NOMO-1 treated with dmso at 0.1 percent for 144 hours (cell line): ENCODE data around the gene TANK.
"Not testable (repeated sequence)": the region's sequence is repeated elsewhere in the genome, so short reads cannot be mapped to it uniquely, and the experiment has no call there.

Source experiments
- DNase-seq: peaks from one replicate; lab custom pipeline; 2025; ENCODE audit not compliant: unreplicated experiment; lab: John Stamatoyannopoulos, UW

TANK gene

GRCh38 chr2:161257123-161257952 is 97.1 kb downstream of the TANK start:
- no peak for DNase-seq

- DNase-seq: no peak
These were observed 105.6 kb downstream of the TANK start for GRCh38 chr2:161265874-161266273.

GRCh38 chr2:161269111-161269510 is 108.9 kb downstream of the TANK start:
- DNase-seq: no peak

GRCh38 chr2:161273038-161273760 is 113.0 kb downstream of the TANK start:
- no peak for DNase-seq

GRCh38 chr2:161278564-161279229 is 118.5 kb downstream of the TANK start:
- not testable (repeated sequence) for DNase-seq

DNA sequence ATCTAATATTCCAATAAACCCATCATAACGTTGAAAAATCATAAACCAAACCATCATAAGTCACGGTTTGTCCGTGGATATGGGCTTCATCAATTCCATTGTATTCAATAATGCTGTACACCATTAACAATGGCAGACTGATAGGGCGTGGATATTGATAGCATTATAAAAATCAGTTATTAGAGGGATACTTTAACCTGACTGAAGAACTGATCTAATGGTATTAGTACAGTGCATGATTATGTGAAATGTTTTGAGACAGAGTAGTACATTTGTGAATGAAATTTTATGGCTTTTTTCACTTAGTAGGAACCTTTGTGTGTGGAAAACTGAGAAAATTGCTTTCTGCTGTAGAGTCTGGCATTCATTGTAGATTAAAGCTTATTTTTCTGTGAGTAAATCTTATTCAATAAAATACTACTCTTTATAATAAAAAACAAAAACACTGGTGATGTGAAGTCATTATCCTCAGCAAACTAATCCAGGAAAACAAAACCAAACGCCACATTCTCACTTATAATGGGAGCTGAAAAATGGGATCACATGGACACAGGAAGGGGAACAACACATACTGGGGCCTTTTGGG is 119.1 kb downstream of the TANK start:
- not testable (repeated sequence) for DNase-seq

GRCh38 chr2:161280906-161281323 is 120.7 kb downstream of the TANK start:
- not testable (repeated sequence) for DNase-seq

GRCh38 chr2:161281615-161282310 is 121.5 kb downstream of the TANK start:
- not testable (repeated sequence) for DNase-seq

DNA sequence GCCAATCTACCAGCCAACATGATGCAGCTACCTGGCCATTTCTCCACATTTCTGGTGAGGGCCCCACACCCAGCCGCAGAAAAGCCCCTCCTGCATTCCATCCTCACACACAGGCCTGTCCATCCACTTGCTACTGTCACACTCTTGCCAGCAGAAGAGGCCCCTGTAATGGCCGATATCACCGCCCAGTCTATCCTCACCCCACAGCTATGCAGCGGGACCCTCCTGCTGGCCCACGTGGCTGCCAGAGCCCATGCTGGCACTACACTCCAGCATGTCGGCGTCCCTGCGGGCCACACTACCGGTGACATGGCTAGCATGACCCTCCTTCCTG is 122.0 kb downstream of the TANK start:
- DNase-seq: not testable (repeated sequence)

- no peak for DNase-seq
These were observed 123.7 kb downstream of the TANK start for GRCh38 chr2:161283926-161284325.
